Loucy (cell line): ENCODE results near the gene ALG13.

ENCODE experiments used
- H2AFZ ChIP-seq: fragments of 200-600 bp; sonication (generic); 2 replicates; pipeline ENCODE4 v1.6.0; 2016; ENCODE audit warnings: antibody characterized with exemption, mild to moderate bottlenecking, low read length, moderate library complexity
- H3F3A ChIP-seq: fragments of 200-600 bp; 2 replicates; pipeline ENCODE4 v1.6.0; 2016; ENCODE audit warnings: antibody characterized with exemption, low read depth, mild to moderate bottlenecking
- H3K27me3 ChIP-seq: fragments of 200-600 bp; sonication (generic); 2 replicates; pipeline ENCODE4 v1.6.1; 2014; ENCODE audit warnings: low read length, mild to moderate bottlenecking; ENCODE audit not compliant: insufficient read depth, poor library complexity, severe bottlenecking
- H3K36me3 ChIP-seq: fragments of 200-600 bp; sonication (generic); 2 replicates; pipeline ENCODE4 v1.6.1; 2016; ENCODE audit warnings: low read length; ENCODE audit not compliant: insufficient read depth
- H3K4me1 ChIP-seq: fragments of 200-600 bp; sonication (generic); 2 replicates; pipeline ENCODE4 v1.5.1; 2014; ENCODE audit warnings: low read length, mild to moderate bottlenecking; ENCODE audit not compliant: insufficient read depth, poor library complexity, severe bottlenecking
- H3K4me2 ChIP-seq: fragments of 200-600 bp; sonication (generic); 2 replicates; pipeline ENCODE4 v1.6.0; 2014; ENCODE audit warnings: antibody characterized with exemption, low read length, low read depth, mild to moderate bottlenecking; ENCODE audit not compliant: poor library complexity, severe bottlenecking
- H3K4me3 ChIP-seq: fragments of 200-600 bp; sonication (generic); 2 replicates; pipeline ENCODE4 v1.5.1; 2014; ENCODE audit warnings: low read length, mild to moderate bottlenecking, mixed read lengths; ENCODE audit not compliant: poor library complexity, severe bottlenecking
- H3K79me2 ChIP-seq: fragments of 200-600 bp; sonication (generic); 2 replicates; pipeline ENCODE4 v1.6.1; 2014; ENCODE audit warnings: low read length; ENCODE audit not compliant: insufficient read depth
- H3K9ac ChIP-seq: fragments of 200-600 bp; sonication (generic); 2 replicates; pipeline ENCODE4 v1.6.0; 2014; ENCODE audit warnings: mild to moderate bottlenecking, low read depth, low read length, moderate library complexity; ENCODE audit not compliant: poor library complexity, severe bottlenecking
- H3K9me2 ChIP-seq: fragments of 200-600 bp; sonication (generic); replicated peaks from 2 replicates; pipeline ENCODE4 v1.6.1; 2016; ENCODE audit warnings: low read depth, low read length, mixed read lengths
- H3K9me3 ChIP-seq: fragments of 200-600 bp; sonication (generic); 2 replicates; pipeline ENCODE4 v1.6.1; 2014; ENCODE audit warnings: mild to moderate bottlenecking, antibody characterized with exemption, low read length, low read depth; ENCODE audit not compliant: insufficient read depth
- H4K20me1 ChIP-seq: fragments of 200-600 bp; sonication (generic); 2 replicates; pipeline ENCODE4 v1.6.0; 2014; ENCODE audit warnings: antibody characterized with exemption, low read length, mild to moderate bottlenecking; ENCODE audit not compliant: insufficient read depth, poor library complexity, severe bottlenecking
- CTCF ChIP-seq: fragments of 200-600 bp; sonication (generic); conservative IDR thresholded peaks from 2 replicates; pipeline ENCODE4 v1.5.1; 2014; ENCODE audit warnings: mild to moderate bottlenecking, antibody characterized with exemption, low read length
- EZH2phosphoT487 ChIP-seq: fragments of 200-600 bp; IDR thresholded peaks from 2 replicates; pipeline ENCODE4 v1.6.1; 2018; ENCODE audit warnings: antibody characterized with exemption, mild to moderate bottlenecking, moderate library complexity, borderline replicate concordance

ALG13 gene

GRCh38 chrX:111662292-111662691, 18.7 kb upstream of the ALG13 start:
- Histone ChIP-seq H3K4me1 (no peaks in the 10 kb centered on the region), H4K20me1 (no peaks in the 10 kb centered on the region), H2AFZ (no peak overlapping the region), H3K79me2 (no peaks in the 10 kb centered on the region), H3F3A (no peaks in the 10 kb centered on the region), H3K4me2 (no peak overlapping the region), H3K9ac (no peak overlapping the region), H3K27me3 (no peaks in the 10 kb centered on the region), H3K4me3 (no peak overlapping the region), H3K36me3 (no peaks in the 10 kb centered on the region), H3K9me2 (no peaks in the 10 kb centered on the region), H3K9me3 (no peaks in the 10 kb centered on the region)
- no peak for TF ChIP-seq CTCF

DNA sequence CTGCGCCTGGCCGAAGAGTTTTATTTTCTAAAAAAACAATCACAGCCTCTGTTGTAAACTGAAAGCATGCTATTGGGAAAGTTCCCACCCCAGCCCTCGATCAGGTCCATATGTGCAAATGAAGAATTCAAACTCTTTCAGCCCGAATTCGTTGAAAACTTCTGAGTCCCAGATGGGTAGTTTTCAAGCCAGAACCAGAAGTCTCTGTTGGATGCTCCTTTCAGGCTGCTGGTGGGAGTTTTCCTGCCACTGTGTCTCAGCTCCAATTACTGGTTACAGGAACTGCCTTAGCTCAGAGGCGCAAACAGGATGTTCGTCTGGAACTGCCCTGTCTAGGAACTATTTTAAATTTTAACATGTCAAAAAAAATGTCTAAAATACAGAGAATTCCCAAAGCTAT, 9.3 kb upstream of the ALG13 start:
- Histone ChIP-seq H3F3A (no peaks in the 10 kb centered on the region), H3K4me2 (no peak overlapping the region)
- TF ChIP-seq EZH2phosphoT487: no peak
- TF ChIP-seq CTCF: no peak

GRCh38 chrX:111687305-111687704, 6.3 kb downstream of the ALG13 start:
- peaks cover 9% of the 10 kb centered on the region; the same call in 1 of the 2 replicates for H3K36me3 ChIP-seq
- H3K9me2 ChIP-seq: no peaks in the 10 kb centered on the region

More for the DNA sequence above, 9.3 kb upstream of the ALG13 start:
- no peaks in the 10 kb centered on the region for H3K27me3 ChIP-seq
- no peak overlapping the region for H3K9ac ChIP-seq
- H3K9me2 ChIP-seq: no peaks in the 10 kb centered on the region
- H3K36me3 ChIP-seq: no peaks in the 10 kb centered on the region
- no peak overlapping the region for H2AFZ ChIP-seq
- no peaks in the 10 kb centered on the region for H4K20me1 ChIP-seq
- H3K4me3 ChIP-seq: no peak overlapping the region
- H3K4me1 ChIP-seq: no peaks in the 10 kb centered on the region
- no peaks in the 10 kb centered on the region for H3K9me3 ChIP-seq
- no peaks in the 10 kb centered on the region for H3K79me2 ChIP-seq

More at GRCh38 chrX:111687305-111687704, 6.3 kb downstream of the ALG13 start:
- H3K4me2 ChIP-seq: no peak overlapping the region
- TF ChIP-seq CTCF: no peak
- TF ChIP-seq EZH2phosphoT487: no peak
- peaks cover 9% of the 10 kb centered on the region for H3K4me1 ChIP-seq
- H3K27me3 ChIP-seq: no peaks in the 10 kb centered on the region
- H3K79me2 ChIP-seq: peaks cover 33% of the 10 kb centered on the region
- no peak overlapping the region for H3K9ac ChIP-seq
- H3F3A ChIP-seq: no peaks in the 10 kb centered on the region
- no peaks in the 10 kb centered on the region for H3K9me3 ChIP-seq
- no peak overlapping the region for H2AFZ ChIP-seq
- peaks cover 11% of the 10 kb centered on the region for H4K20me1 ChIP-seq
- no peak overlapping the region for H3K4me3 ChIP-seq
